Activated T-cell treated with anti-CD3 and anti-CD28 coated beads, Interleukin-2, amount 50 U/mL, for 4 hours (primary cell): ENCODE results near the gene TRIM10. TPM values are rescaled to one million over a fixed set of nuclear protein-coding genes. Genes with fewer than 3 reads are reported as not detected.
"Not testable (repeated sequence)": the region's sequence is repeated elsewhere in the genome, so short reads cannot be mapped to it uniquely, and the experiment has no call there.

Experiments used
- ATAC-seq, 2 donors: fragments of 200-7000 bp; cut with Tn5 transposase; one replicate each; pipeline ENCODE4 v1.10.0; 2021
- DNase-seq: peaks from one replicate; pipeline ENCODE4 v3.0.0-alpha.2; 2020
- H3K27me3 Mint-ChIP-seq: one replicate; pipeline ENCODE4 v1.8.0; 2021; ENCODE audit warnings: low read depth, mixed read lengths
- H3K36me3 Mint-ChIP-seq: one replicate; pipeline ENCODE4 v1.8.0; 2022; ENCODE audit warnings: mixed read lengths; ENCODE audit not compliant: insufficient read depth
- H3K4me1 Mint-ChIP-seq: one replicate; pipeline ENCODE4 v1.8.0; 2021; ENCODE audit warnings: low read depth, mixed read lengths
- H3K4me3 Mint-ChIP-seq: one replicate; pipeline ENCODE4 v1.8.0; 2021; ENCODE audit warnings: mild to moderate bottlenecking, moderate library complexity, mixed read lengths
- H3K9me3 Mint-ChIP-seq: one replicate; pipeline ENCODE4 v1.8.0; 2021; ENCODE audit warnings: mixed read lengths
- total RNA-seq, 3 donors: library from RNA; stranded (reverse); gene quantifications; one replicate each; pipeline ENCODE4 v1.2.1, GENCODE V29; 2021

Gene TRIM10
- total RNA-seq, 3 donors from 2014 or later: not detected

DNA sequence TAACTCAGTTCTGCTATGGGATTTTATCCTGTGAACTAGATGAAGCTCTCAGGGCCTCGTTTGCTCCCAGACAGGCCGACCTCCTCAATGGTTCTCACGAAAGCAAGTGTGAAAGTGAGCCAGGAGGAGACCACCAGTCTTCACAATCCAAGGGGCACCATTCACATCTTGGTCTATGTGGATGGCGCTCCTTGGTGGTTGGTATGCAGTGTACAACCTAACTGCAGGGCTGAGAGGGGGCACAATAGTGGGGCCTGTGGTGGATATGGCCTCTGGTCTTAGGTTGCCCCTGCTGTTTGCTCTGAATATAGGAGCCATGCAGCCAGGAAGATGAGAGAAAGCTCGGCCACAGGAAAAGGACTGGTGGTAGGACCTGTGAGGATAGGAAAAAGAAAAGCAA is 27.5 kb upstream of the TRIM10 start:
- Mint-ChIP-seq H3K9me3 (no peaks in the 10 kb centered on the region), H3K36me3 (peaks cover 59% of the 10 kb centered on the region), H3K27me3 (no peaks in the 10 kb centered on the region), H3K4me1 (no peaks in the 10 kb centered on the region), H3K4me3 (no peak overlapping the region)
- DNase-seq: no peak
- ATAC-seq: no peak

DNA sequence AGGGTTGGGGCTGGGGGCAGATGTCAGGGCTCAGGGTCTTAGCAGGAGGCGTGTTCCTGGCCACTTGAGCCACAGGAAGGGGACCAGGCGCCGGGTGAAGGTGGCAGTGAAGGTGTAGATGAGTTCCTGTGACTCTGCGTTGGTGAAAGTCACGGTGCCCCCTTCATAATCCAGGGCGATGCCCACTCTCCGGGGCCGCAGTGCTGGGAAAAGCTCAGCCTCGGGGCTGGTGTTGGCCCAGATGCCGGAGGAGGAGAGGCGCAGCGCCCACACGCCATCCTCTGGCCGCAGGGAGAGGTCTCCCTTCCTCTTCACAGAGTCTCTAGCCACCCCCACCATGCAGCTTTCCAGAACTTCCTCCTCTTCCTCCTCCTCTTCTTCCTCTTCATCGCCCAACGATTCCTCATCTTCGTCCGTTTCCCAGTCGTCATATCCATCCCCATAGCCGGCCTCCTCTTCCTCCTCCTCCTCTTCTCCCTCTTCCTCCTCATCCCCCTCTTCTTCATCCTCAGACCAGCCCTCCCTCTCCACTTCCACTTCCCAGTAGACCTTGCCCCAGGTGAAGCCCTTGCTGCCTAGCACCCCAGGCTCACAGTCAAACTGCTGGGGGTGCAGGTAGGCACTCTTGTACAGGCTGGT is 25.0 kb upstream of the TRIM10 start:
- H3K9me3 Mint-ChIP-seq: no peaks in the 10 kb centered on the region
- H3K36me3 Mint-ChIP-seq: peaks cover 47% of the 10 kb centered on the region
- no peaks in the 10 kb centered on the region for H3K4me1 Mint-ChIP-seq
- no peak overlapping the region for H3K4me3 Mint-ChIP-seq
- DNase-seq: no peak
- no peak for ATAC-seq
- no peaks in the 10 kb centered on the region for H3K27me3 Mint-ChIP-seq

DNA sequence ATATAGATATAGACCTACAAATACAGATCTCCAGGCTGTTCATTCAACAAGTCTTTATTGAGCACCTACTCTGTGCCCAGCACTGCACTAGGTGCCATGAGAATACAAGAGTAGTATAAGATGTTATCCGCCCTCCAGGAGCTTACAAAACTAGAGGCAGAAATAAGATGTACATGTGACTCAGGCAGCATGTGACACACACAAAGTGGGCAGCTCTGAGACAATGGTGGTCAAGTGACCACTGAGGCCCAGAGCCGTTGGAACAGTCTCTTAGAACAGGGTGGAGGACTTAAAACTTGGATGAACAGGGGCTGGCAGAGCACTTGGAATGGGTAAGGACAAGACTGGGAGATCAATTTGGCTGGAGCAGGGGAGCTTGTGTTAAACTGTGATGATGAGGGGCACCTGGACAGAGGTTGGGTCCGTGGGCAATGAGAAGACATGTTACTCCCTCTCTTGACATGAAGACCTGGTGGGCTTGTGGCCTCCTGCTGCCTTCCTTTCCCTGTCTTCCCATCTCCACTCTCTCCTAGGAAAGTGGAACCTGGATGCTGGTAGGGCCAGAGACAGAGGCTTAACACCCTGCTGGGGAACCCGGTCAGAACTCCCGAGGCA is 23.5 kb upstream of the TRIM10 start:
- Mint-ChIP-seq H3K4me3 (no peak overlapping the region), H3K27me3 (peaks cover 5% of the 10 kb centered on the region), H3K4me1 (no peaks in the 10 kb centered on the region), H3K36me3 (peaks cover 37% of the 10 kb centered on the region), H3K9me3 (peaks cover 4% of the 10 kb centered on the region)
- DNase-seq (no peak), ATAC-seq (no peak)

DNA sequence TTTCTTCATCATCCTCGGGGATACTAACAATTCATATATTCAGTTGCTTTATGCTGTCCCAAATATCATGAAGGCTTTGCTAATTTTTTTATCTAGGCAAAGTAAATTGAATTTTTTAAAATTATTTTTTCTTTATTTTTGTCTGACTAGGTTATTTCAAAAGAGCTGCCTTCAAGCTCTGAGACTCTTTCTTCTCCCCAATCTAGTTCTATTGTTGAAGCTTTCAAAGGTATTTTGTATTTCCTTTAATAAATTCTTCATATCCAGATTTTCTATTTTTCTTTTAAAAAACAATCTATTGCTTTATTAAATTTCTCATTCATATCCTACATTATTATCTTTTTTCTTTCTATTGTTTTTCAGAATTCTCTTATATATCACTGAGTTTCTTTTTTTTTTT is 19.1 kb upstream of the TRIM10 start:
- H3K36me3 Mint-ChIP-seq: peaks cover 11% of the 10 kb centered on the region
- no peak overlapping the region for H3K4me3 Mint-ChIP-seq
- ATAC-seq (no peak), DNase-seq (no peak)
- H3K9me3 Mint-ChIP-seq: peaks cover 10% of the 10 kb centered on the region
- no peaks in the 10 kb centered on the region for H3K4me1 Mint-ChIP-seq
- H3K27me3 Mint-ChIP-seq: peaks cover 33% of the 10 kb centered on the region

DNA sequence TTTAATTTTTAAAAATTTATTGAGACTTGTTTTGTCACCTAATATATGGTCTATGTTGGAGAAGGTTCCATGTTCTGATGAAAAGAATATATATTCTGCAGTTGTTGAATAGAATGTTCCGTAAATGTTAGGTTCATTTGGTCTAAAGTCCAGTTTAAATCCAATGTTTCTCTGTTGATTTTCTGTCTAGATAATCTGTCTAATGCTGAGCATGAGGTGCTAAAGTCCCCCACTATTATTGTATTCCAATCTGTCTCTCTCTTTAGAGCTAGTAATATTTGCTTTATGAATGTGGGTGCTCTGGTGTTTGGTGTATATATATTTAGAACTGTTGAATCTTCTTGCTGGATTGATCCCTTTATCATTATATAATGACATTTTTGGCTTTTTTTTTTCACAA is 17.8 kb upstream of the TRIM10 start:
- H3K4me1 Mint-ChIP-seq: no peaks in the 10 kb centered on the region
- H3K36me3 Mint-ChIP-seq: peaks cover 4% of the 10 kb centered on the region
- no peak overlapping the region for H3K4me3 Mint-ChIP-seq
- DNase-seq: no peak
- peaks cover 43% of the 10 kb centered on the region for H3K27me3 Mint-ChIP-seq
- no peak for ATAC-seq
- H3K9me3 Mint-ChIP-seq: peaks cover 10% of the 10 kb centered on the region

DNA sequence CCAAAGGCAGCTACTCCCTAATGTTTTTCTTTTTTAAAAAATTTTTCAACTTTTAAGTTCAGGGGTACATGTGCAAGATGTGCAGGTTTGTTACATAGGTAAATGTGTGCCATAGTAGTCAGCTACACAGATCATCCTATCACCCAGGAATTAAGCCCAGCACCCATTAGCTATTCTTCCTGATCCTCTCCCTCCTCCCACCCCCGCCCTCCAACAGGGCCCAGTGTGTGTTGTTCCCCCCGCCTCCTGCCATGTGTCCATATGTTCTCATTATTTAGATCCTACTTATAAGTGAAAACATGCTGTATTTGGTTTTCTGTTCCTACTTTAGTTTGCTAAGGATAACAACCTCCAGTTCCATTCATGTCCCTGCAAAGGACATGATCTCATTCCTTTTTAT is 14.8 kb upstream of the TRIM10 start:
- peaks cover 63% of the 10 kb centered on the region for H3K27me3 Mint-ChIP-seq
- H3K4me3 Mint-ChIP-seq: no peak overlapping the region
- H3K9me3 Mint-ChIP-seq: peaks cover 10% of the 10 kb centered on the region
- ATAC-seq (no peak), DNase-seq (no peak)
- H3K4me1 Mint-ChIP-seq: no peaks in the 10 kb centered on the region
- H3K36me3 Mint-ChIP-seq: peaks cover under 1% of the 10 kb centered on the region

DNA sequence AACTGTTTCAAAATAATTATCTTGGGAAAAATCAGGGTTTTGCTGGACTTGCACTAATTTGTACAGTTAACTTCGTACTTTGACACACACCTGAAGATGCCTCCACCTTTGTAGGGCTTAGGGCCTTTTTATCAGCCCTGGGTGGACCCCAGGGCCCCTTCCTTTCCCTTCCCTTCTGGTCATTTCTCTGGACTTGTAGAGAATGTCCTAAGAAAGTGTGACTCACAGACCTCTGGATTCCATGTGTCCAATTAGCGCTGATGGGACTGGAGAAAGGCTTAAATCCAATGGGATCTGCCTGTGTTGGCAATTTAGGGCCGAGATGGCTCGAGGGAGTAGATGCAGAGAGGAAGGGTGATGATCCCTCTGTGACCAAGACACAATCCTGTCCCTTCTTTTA is 11.7 kb upstream of the TRIM10 start:
- no peaks in the 10 kb centered on the region for H3K9me3 Mint-ChIP-seq
- no peaks in the 10 kb centered on the region for H3K4me1 Mint-ChIP-seq
- ATAC-seq: no peak
- H3K36me3 Mint-ChIP-seq: no peaks in the 10 kb centered on the region
- H3K27me3 Mint-ChIP-seq: peaks cover 59% of the 10 kb centered on the region
- no peak overlapping the region for H3K4me3 Mint-ChIP-seq
- DNase-seq: no peak

DNA sequence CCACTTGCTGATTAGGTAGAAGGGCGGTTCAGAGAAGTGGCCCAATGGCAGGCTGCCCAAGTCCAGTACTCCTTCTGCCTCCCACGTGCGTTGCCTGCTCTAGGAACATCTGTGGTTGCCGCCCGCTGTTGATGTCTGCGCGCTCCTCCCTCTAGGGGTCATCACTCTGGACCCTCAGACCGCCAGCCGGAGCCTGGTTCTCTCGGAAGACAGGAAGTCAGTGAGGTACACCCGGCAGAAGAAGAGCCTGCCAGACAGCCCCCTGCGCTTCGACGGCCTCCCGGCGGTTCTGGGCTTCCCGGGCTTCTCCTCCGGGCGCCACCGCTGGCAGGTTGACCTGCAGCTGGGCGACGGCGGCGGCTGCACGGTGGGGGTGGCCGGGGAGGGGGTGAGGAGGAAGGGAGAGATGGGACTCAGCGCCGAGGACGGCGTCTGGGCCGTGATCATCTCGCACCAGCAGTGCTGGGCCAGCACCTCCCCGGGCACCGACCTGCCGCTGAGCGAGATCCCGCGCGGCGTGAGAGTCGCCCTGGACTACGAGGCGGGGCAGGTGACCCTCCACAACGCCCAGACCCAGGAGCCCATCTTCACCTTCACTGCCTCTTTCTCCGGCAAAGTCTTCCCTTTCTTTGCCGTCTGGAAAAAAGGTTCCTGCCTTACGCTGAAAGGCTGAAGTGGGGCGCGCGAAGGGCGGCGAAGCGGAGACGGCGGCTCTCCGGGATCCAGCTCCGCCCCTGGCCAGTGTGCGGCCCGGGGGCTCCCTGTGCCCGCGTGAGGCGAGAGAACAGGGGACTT is 10.9 kb upstream of the TRIM10 start:
- H3K4me1 Mint-ChIP-seq: peaks cover 4% of the 10 kb centered on the region
- DNase-seq (no peak), ATAC-seq (peak; percentile 38 to 48)
- no peaks in the 10 kb centered on the region for H3K9me3 Mint-ChIP-seq
- H3K27me3 Mint-ChIP-seq: peaks cover 54% of the 10 kb centered on the region
- no peaks in the 10 kb centered on the region for H3K36me3 Mint-ChIP-seq
- no peak overlapping the region for H3K4me3 Mint-ChIP-seq

DNA sequence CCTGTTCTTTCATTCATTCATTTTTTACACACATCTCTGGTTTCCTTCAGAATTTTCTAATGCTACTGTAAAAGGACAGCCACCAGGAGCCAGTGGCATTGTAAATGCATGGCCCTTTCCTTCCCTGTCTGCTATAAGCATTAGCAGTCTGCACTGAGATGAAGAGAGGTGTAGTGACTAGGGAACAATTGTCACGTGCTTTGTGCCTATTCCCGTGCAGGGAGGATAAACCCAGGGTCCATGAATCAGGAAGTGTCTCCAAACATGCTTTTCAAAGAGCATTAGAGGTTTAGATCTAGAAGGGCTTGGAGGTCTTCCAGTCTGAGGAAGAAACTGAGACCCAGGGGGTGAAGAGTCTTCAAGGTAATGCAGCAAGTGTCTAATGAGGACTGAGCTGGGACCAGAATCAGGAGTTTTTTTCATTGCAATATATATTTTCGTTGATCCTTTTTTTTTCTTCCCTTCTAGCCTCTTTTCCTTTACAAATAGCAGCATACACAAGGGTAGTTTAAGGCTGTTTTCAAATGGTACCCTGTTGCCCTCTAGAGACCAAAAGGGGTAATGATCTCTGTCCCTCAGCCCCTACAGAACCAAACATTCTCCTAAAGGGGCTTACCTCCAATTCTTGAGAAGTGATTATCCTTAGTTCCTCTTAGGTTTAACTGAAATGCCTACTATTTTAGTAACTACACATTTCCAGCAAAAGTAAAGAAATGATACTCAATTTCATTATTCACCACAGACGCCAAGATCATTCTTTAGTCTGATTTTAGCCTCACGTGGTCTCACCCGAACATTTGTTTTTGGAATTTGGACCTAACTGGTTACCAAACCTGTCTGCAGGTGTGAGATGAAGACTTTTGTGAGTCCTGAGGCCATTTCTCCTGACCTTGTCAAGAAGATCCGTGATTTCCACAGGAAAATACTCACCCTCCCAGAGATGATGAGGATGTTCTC is 8.9 kb upstream of the TRIM10 start:
- H3K9me3 Mint-ChIP-seq: no peaks in the 10 kb centered on the region
- H3K36me3 Mint-ChIP-seq: no peaks in the 10 kb centered on the region
- no peak overlapping the region for H3K4me3 Mint-ChIP-seq
- DNase-seq: no peak
- peaks cover 6% of the 10 kb centered on the region for H3K4me1 Mint-ChIP-seq
- H3K27me3 Mint-ChIP-seq: peaks cover 43% of the 10 kb centered on the region
- ATAC-seq: peak; percentile 79 to 81

DNA sequence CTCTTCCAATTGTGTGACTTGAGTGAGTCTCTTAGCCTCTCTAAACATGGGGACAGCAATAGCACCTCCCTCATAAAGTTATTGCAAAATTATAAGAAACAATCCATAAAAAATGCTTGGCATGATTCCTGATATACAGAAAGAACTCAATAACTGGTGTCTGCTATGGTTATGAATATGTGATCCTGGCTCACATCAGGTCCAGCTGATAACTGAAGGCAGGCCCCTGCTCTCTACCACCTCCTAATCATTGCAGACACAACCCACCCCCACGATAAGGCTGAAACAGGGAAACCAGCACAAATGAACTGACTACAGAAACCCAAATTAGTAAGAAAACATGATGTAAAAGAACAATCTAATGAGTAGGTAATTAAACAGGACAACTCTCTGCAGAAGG is 7.7 kb upstream of the TRIM10 start:
- Mint-ChIP-seq H3K36me3 (no peaks in the 10 kb centered on the region), H3K27me3 (peaks cover 35% of the 10 kb centered on the region), H3K9me3 (no peaks in the 10 kb centered on the region), H3K4me1 (peaks cover 6% of the 10 kb centered on the region), H3K4me3 (no peak overlapping the region)
- ATAC-seq: no peak
- DNase-seq: no peak

DNA sequence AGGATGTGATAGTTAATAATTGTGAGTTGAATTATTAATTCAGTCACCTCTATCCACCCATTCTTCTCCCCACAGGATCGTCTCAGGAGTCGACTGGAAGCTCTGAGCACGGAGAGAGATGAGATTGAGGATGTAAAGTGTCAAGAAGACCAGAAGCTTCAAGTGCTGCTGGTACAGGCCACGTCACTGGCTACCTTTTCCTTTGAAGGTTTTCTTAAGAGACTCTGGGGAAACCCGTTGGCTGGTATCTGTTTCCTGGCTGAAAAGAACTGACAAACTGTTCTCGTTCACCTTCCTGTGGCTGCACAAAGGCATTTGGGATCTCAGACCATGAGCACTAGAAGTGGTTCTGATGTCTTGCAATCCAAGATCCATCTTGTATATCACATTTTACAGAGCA is 6.1 kb upstream of the TRIM10 start:
- DNase-seq: no peak
- H3K4me1 Mint-ChIP-seq: peaks cover 15% of the 10 kb centered on the region
- no peaks in the 10 kb centered on the region for H3K36me3 Mint-ChIP-seq
- no peaks in the 10 kb centered on the region for H3K9me3 Mint-ChIP-seq
- H3K4me3 Mint-ChIP-seq: no peak overlapping the region
- H3K27me3 Mint-ChIP-seq: peaks cover 26% of the 10 kb centered on the region
- peak in 1 of 2 donors; percentile 32 for ATAC-seq

DNA sequence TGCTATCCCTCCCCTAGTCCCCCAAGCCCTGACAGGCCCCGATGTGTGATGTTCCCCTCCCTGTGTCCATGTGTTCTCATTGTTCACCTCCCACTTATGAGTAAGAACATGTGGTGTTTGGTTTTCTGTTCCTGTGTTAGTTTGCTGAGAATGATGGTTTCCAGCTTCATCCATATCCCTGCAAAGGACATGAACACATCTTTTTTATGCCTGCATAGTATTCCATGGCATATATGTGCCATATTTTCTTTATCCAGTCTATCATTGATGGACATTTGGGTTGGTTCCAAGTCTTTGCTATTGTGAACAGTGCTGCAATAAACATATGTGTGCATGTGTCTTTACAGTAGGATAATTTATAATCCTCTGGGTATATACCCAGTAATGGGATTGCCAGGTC is 4.2 kb upstream of the TRIM10 start:
- Mint-ChIP-seq H3K27me3 (peaks cover 12% of the 10 kb centered on the region), H3K4me1 (peaks cover 15% of the 10 kb centered on the region)
- not testable (repeated sequence) for H3K4me3 Mint-ChIP-seq, DNase-seq, ATAC-seq, H3K36me3 Mint-ChIP-seq, H3K9me3 Mint-ChIP-seq

DNA sequence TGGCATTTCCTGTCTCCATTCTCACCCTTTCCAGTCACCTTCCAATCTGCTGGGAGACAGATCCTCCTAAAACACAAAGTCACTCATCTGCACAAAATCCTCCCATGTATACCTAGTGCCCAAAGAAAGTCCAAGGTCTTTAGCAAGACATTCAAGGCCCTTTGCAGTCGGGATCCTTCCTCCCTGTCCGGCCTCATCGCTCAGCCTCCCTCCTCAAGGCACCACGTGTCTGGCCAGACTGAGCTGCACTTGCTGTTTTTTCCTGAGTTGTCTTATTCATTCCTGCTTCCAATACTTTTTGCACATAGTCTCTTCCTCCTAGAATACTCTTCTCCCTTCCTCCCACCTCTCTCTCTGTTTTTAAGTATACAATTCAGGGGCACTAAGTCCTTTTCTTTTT is 3.7 kb upstream of the TRIM10 start:
- ATAC-seq: no peak
- H3K36me3 Mint-ChIP-seq: no peaks in the 10 kb centered on the region
- no peaks in the 10 kb centered on the region for H3K9me3 Mint-ChIP-seq
- no peak for DNase-seq
- peaks cover 15% of the 10 kb centered on the region for H3K4me1 Mint-ChIP-seq
- H3K27me3 Mint-ChIP-seq: peaks cover 12% of the 10 kb centered on the region
- no peak overlapping the region for H3K4me3 Mint-ChIP-seq
